Measurements from ENCODE around the gene MVK.

GRCh38 chr12:109610523-109610922 is 36.9 kb downstream of the MVK start:
- TF ChIP-seq CTCF (IDR thresholded peaks at IDR 0.05) (no peak), POLR2A (IDR thresholded peaks at IDR 0.05) (no peak)

Measured in thyroid gland (tissue), 4 donors.